Stimulated activated CD4-positive, alpha-beta T cell treated with anti-CD3 and anti-CD28 coated beads, Interleukin-2, amount 100 ng/mL, for 24 hours (primary cell): ENCODE measurements around the gene DEDD2.
"Not testable (repeated sequence)": the region's sequence is repeated elsewhere in the genome, so short reads cannot be mapped to it uniquely, and the experiment has no call there.

ENCODE experiments used
- DNase-seq, 2 donors: peaks; one replicate each; pipeline ENCODE4 v3.0.0-alpha.2; 2020

Gene DEDD2, protein sequence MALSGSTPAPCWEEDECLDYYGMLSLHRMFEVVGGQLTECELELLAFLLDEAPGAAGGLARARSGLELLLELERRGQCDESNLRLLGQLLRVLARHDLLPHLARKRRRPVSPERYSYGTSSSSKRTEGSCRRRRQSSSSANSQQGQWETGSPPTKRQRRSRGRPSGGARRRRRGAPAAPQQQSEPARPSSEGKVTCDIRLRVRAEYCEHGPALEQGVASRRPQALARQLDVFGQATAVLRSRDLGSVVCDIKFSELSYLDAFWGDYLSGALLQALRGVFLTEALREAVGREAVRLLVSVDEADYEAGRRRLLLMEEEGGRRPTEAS

DNA sequence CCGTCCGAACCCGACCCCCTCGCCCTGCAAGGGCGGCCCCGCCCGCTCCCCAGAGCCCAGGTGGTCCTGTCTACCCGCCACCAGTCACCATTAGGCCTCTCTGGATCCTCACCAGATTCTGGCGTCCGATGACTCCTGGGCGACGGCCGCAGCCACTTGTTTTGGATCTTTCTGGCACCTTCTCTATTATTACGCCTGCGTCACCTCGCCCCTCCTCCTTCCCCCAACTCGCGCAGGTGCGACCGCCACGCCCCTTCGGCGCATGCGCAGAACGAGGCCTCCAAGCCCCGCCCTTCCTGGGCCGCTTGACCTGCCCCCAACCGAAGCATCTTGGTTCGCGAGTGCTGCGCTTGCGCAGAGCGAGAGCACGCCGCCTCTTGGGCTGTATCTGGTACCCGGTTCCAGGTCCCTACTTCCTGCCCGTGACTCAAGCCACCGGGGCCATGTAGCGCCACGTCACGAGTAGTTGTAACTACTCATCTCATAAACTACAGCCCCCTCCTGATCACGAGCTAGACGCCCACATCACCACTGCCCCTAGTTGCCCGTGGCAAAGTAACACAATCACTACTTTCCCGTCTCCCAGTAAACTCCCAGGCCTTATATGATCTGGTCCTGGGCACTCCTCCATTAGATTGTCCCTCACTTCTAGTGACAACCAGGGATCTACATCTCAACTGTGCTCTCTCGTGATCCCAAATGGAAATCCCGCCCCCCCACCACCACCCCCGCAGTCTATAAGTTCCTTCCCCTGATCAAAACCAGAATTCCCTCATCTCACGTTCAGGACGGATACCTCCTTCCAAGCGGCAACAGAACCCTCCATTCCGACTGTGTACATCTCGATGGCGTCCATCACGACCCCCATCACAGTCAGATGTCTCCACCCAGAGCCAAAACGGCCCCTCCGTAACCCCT, at the start of gene DEDD2:
DEDD2 (minus strand) TSS at position 158 of the 918 bp plus-strand sequence. CDS start 670 bp downstream, outside the sequence.
- DNase-seq = peak; percentile 99 to 100

GRCh38 chr19:42266928-42267603, 49.6 kb upstream of the DEDD2 start:
- not testable (repeated sequence) for DNase-seq

- DNase-seq = not testable (repeated sequence)
Observed at GRCh38 chr19:42266105-42266504, 48.6 kb upstream of the DEDD2 start.

DNA sequence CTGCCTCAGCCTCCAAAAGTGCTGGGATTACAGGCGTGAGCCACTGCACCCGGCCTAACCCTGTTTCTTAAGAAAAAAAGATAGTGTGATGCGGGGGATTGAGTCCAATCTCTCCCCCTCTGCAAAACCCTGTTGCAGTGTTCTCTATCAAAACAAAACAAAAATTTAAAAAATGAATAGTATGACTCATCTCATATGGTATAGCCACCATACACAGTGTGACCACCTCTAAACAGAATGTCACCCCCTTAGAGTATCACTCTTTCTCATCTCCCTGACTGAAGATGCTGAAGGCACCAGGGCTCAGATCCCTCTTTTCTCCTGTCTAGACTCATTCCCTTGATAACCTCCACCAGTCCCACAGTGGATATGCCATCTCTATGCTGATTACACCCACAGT, 44.3 kb upstream of the DEDD2 start:
- DNase-seq = no peak

DNA sequence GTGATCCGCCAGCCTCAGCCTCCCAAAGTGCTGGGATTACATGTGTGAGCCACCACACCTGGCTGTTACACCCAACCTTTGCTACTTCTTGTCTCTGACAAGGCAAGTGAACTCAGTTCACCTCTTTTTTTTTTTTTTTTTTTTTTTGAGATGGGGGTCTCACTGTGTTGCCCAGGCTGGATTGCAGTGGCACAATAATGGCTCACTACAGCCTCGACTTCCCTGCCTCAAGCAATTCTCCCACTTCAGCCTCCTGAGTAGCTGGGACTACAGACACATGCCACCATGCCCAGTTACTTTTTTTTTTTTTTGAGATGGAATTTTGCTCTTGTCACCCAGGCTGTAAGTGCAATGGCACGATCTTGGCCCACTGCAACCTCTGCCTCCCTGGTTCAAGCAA, 40.4 kb upstream of the DEDD2 start:
- not testable (repeated sequence) for DNase-seq

DNA sequence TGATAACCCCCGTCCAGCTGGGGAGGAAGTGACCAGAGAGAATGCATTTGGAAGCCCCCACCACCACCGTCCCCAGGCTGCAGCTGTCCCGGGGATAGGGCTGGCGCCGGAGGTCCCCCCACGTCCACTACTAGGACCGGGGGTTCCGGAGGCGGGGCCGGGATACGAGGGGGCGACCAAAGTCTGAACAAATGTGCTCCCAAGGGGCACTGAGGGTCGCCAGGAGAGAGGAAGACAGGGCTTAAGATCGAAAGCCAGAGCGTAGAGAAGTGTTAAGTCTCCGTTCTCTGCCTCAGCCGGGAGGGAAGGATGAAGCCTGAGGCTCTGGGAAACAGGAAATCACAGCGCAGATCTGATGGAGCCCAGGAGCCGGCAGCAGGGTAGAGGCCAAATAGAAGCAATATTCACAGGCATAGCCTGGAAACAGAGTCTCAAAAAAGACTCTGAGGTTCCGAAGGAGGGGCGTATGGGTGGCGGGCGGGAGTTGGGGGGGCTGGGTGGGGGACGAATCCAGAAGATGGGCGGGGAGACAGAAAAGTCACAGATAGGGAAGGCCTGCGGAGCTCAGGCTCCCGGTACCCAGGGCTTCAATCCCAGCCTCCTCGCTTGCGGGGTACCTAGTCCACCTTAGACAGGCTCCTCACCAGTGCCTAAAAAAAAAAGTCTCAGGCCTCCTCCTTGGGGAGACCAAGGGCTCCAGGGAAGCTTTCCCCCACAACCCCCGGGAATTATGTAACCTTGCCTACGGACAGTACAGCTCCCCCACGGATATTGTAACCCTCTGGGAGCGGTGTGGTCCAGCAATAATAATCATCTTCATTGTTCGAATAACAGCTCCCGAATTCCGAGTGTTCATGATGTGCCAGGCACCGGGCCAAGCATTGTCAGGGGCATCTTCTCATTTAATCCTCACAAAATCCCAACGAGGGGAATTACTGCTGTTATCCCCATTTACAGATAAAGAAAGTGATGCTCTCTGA, 38.6 kb upstream of the DEDD2 start:
- no peak for DNase-seq

GRCh38 chr19:42254850-42255765, 37.6 kb upstream of the DEDD2 start, which contains the start of gene ERF:
Gene ERF, minus strand, starts transcription at chr19:42255128. Its CDS starts 129 bp downstream, at chr19:42254999.
- peak; percentile 93 to 94 for DNase-seq

GRCh38 chr19:42254089-42254849, 36.8 kb upstream of the DEDD2 start:
- peak; percentile 80 to 82 for DNase-seq

- peak; percentile 63 to 78 for DNase-seq
Observed at GRCh38 chr19:42253245-42254088, 36.0 kb upstream of the DEDD2 start.

DNA sequence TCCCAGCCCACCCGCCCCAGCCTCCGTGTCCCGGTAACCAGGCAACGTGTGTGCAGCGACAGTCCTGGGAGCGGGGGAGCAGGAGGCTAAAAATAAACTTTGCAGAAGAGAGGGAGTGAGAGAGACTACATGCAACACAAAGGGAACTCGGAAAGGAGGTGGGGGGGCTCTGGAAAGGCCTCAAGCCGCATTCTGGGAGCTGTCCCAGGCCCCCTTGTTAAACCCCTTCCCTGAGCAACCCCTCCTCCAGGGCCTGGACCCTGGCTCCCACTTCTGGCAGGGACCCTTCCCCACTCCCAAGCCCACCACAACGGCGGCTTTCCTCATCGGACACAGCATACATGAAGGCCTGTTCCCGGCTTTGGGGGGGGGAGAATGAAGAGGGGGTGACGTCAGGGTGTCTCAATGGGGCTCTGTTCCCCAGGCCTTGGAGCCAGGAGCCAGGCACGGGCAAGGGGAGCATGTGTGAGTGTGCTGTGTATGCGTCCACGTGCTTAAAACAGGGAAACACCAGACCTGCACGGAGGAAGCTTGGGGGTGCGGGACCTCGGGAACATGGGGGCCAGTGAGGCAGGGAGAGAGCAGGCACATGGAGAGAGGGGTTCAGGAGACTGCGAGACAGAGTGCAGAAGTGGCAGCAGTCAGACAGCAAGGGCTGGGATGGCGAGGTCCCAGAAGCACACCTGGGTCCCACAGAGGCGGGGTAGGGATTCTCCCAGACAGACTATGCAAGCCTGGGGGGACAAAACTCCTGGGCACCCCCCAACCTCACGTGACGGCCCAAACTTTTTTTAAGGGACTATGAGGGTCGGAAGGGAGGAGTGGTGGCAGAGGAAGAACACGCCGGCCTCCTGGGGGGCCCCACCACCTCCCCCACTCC, 35.1 kb upstream of the DEDD2 start:
- DNase-seq = no peak

- no peak for DNase-seq
Observed at GRCh38 chr19:42251572-42252358, 34.3 kb upstream of the DEDD2 start.

DNA sequence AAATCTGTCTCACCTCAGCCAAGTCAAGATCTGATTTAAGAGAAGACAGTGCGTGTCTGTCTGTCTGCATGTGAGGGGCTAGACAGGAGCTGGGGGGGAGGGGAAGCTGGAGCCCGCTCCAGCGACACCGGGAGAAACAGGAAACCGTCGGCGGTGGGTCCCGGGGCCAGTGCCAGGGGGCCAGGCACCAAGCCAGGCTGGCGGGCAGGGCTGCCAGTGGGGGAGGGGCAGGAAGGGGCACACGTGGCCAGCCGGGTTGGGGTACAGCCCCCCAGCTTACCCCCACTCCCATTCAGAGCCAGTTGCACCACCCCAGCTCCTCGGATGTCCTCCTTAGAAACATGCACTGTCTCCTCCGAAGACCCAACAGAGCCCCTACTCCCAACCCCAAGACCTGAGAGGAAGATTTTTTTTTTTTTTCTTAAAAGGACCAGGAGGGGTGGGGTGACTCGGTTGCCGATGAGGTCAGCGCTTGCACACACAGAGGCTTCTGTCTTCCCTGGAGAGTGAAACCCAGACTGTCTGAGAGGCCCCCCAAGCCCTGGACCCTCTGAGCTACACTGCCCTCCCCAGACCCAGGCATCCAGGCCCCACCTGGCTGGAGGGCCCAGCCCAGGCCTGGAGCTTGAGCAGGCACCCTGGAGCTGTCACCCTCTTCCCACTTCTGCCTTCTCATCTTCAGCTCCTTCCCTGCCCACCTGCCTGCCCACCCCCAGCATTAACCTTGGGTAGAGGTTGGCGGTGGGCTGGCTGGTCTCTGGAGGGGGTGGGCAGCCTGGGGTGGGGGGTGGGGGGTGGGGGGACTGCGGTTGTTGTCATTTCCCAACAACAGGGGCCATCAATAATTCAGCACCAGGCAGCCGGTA, 33.4 kb upstream of the DEDD2 start:
- no peak for DNase-seq

- DNase-seq = no peak
Observed at GRCh38 chr19:42250183-42250665, 32.7 kb upstream of the DEDD2 start.

GRCh38 chr19:42249769-42250168, 32.3 kb upstream of the DEDD2 start:
- no peak for DNase-seq

GRCh38 chr19:42249149-42249750, 31.8 kb upstream of the DEDD2 start:
- DNase-seq = no peak
